Vagina (tissue), 2 donors: ENCODE measurements around the gene VPS33B. TPM values are rescaled to one million over a fixed set of nuclear protein-coding genes. Genes with fewer than 3 reads are reported as not detected.

ENCODE experiments used
- DNase-seq, 2 donors: peaks; one replicate each; pipeline ENCODE4 v3.0.0-alpha.2; 2017; ENCODE audit errors: extremely low spot score in 2 of 2
- H3K27ac ChIP-seq: fragments of 200-600 bp; sonication (generic); one replicate; pipeline ENCODE4 v1.5.1; 2019
- H3K27me3 ChIP-seq: fragments of 200-600 bp; sonication (generic); one replicate; pipeline ENCODE4 v1.5.1; 2019
- H3K36me3 ChIP-seq, 2 donors: fragments of 200-600 bp; sonication (generic); one replicate each; pipeline ENCODE4 v1.5.1; 2017 to 2019
- H3K4me1 ChIP-seq: fragments of 200-600 bp; sonication (generic); one replicate; pipeline ENCODE4 v1.5.1; 2019
- H3K4me3 ChIP-seq, 2 donors: fragments of 200-600 bp; sonication (generic); 1 replicate in 1 of 2; 2 replicates in 1 of 2; pipeline ENCODE4 v1.5.1; 2016 to 2019
- H3K9me3 ChIP-seq: fragments of 200-600 bp; sonication (generic); one replicate; pipeline ENCODE4 v1.5.1; 2019
- CTCF ChIP-seq, 3 experiments: fragments of 450-650 bp in 2 of 3; fragments of 200-600 bp in 1 of 3; sonication (generic) in 1 of 3; IDR thresholded peaks; one replicate each; pipeline ENCODE4 v1.5.1; 2017 to 2019; ENCODE audit warnings: antibody characterized with exemption in 3 of 3, mild to moderate bottlenecking in 2 of 3, moderate library complexity in 2 of 3
- POLR2A ChIP-seq, 2 donors: fragments of 450-650 bp; IDR thresholded peaks; one replicate each; pipeline ENCODE4 v1.6.1; 2017; ENCODE audit warnings: antibody characterized with exemption in 2 of 2, mild to moderate bottlenecking in 2 of 2, moderate library complexity in 2 of 2
- POLR2AphosphoS5 ChIP-seq, 2 donors: sonication (generic); formaldehyde crosslinking; IDR thresholded peaks; one replicate each; pipeline ENCODE4 v1.9.0; 2017; ENCODE audit warnings: antibody characterized with exemption in 2 of 2, mild to moderate bottlenecking in 2 of 2, low read depth in 1 of 2; ENCODE audit not compliant: insufficient read depth in 1 of 2
- intact Hi-C: fragments of 100-400 bp; cut with DNase I; formaldehyde crosslinking; loops from one replicate; pipeline ENCODE4 v1.15.1; 2023
- total RNA-seq: library from RNA; depleted of rRNA; stranded (reverse); fragments of >200 nt; gene quantifications from one replicate; pipeline ENCODE4 v1.2.3, GENCODE V29; 2016

VPS33B gene
- total RNA-seq, 1 donor from 2014 or later, result 16.5 TPM

- Histone ChIP-seq H3K36me3 (no peaks in the 10 kb centered on the region), H3K4me1 (no peaks in the 10 kb centered on the region), H3K27ac (no peak overlapping the region), H3K4me3 (no peak overlapping the region), H3K9me3 (no peaks in the 10 kb centered on the region), H3K27me3 (no peaks in the 10 kb centered on the region)
- TF ChIP-seq CTCF (IDR thresholded peaks at IDR 0.05), result no peak
- TF ChIP-seq POLR2AphosphoS5 (IDR thresholded peaks at IDR 0.05; ENCODE audit: insufficient read depth in 1 of 2, low read depth in 1 of 2), result no peak
- TF ChIP-seq POLR2A (IDR thresholded peaks at IDR 0.05), result no peak
- no peak for DNase-seq
- intact Hi-C loops, result no loop called here
These were observed 35.4 kb downstream of the VPS33B start for GRCh38 chr15:90986790-90987507.

- Histone ChIP-seq H3K4me1 (no peaks in the 10 kb centered on the region), H3K27ac (no peak overlapping the region), H3K9me3 (no peaks in the 10 kb centered on the region), H3K36me3 (no peaks in the 10 kb centered on the region), H3K4me3 (no peak overlapping the region), H3K27me3 (no peaks in the 10 kb centered on the region)
- intact Hi-C loops, result no loop called here
- TF ChIP-seq POLR2AphosphoS5 (IDR thresholded peaks at IDR 0.05; ENCODE audit: insufficient read depth in 1 of 2, low read depth in 1 of 2), result no peak
- no peak for TF ChIP-seq CTCF (IDR thresholded peaks at IDR 0.05)
- no peak for TF ChIP-seq POLR2A (IDR thresholded peaks at IDR 0.05)
- DNase-seq, result no peak
These were observed 40.3 kb downstream of the VPS33B start for GRCh38 chr15:90982135-90982534.

GRCh38 chr15:90981681-90982080 lies 40.7 kb downstream of the VPS33B start:
- H3K4me3 ChIP-seq, result no peak overlapping the region
- H3K36me3 ChIP-seq, result no peaks in the 10 kb centered on the region
- no peak for TF ChIP-seq POLR2A (IDR thresholded peaks at IDR 0.05)
- TF ChIP-seq CTCF (IDR thresholded peaks at IDR 0.05), result no peak
- no peak for TF ChIP-seq POLR2AphosphoS5 (IDR thresholded peaks at IDR 0.05; ENCODE audit: insufficient read depth in 1 of 2, low read depth in 1 of 2)
- no peaks in the 10 kb centered on the region for H3K27me3 ChIP-seq
- intact Hi-C loops, result no loop called here
- no peak overlapping the region for H3K27ac ChIP-seq
- no peaks in the 10 kb centered on the region for H3K4me1 ChIP-seq
- no peaks in the 10 kb centered on the region for H3K9me3 ChIP-seq
- DNase-seq, result no peak

- H3K4me1 ChIP-seq, result no peaks in the 10 kb centered on the region
- TF ChIP-seq CTCF (IDR thresholded peaks at IDR 0.05), result no peak
- no peak for TF ChIP-seq POLR2AphosphoS5 (IDR thresholded peaks at IDR 0.05; ENCODE audit: insufficient read depth in 1 of 2, low read depth in 1 of 2)
- no peak for TF ChIP-seq POLR2A (IDR thresholded peaks at IDR 0.05)
- no peak overlapping the region for H3K27ac ChIP-seq
- DNase-seq, result no peak
- no peaks in the 10 kb centered on the region for H3K27me3 ChIP-seq
- intact Hi-C loops, result no loop called here
- no peak overlapping the region for H3K4me3 ChIP-seq
- no peaks in the 10 kb centered on the region for H3K9me3 ChIP-seq
- H3K36me3 ChIP-seq, result no peaks in the 10 kb centered on the region
These were observed 42.8 kb downstream of the VPS33B start for GRCh38 chr15:90979582-90979981.

GRCh38 chr15:90974216-90974615 lies 48.2 kb downstream of the VPS33B start:
- no peak overlapping the region for H3K4me3 ChIP-seq
- no peaks in the 10 kb centered on the region for H3K36me3 ChIP-seq
- H3K9me3 ChIP-seq, result no peaks in the 10 kb centered on the region
- no peak overlapping the region for H3K27ac ChIP-seq
- H3K27me3 ChIP-seq, result no peaks in the 10 kb centered on the region
- TF ChIP-seq CTCF (IDR thresholded peaks at IDR 0.05) (no peak), POLR2A (IDR thresholded peaks at IDR 0.05) (no peak), POLR2AphosphoS5 (IDR thresholded peaks at IDR 0.05; ENCODE audit: insufficient read depth in 1 of 2, low read depth in 1 of 2) (no peak)
- H3K4me1 ChIP-seq, result no peaks in the 10 kb centered on the region
- intact Hi-C loops, result no loop called here
- no peak for DNase-seq
